Trophoblast cell (in vitro differentiated cells and primary cell): ENCODE data around the gene UBXN6.

ENCODE experiments used
- DNase-seq, 2 donors: peaks; one replicate each; pipeline ENCODE4 v3.0.0-alpha.2; 2016
- H2AFZ ChIP-seq: 2 replicates; pipeline ENCODE4 v1.6.1; 2013; ENCODE audit warnings: low read length, moderate library complexity, mild to moderate bottlenecking; ENCODE audit not compliant: insufficient read depth, poor library complexity
- H2AK5ac ChIP-seq: 2 replicates; pipeline ENCODE4 v1.6.1; 2013; ENCODE audit warnings: mild to moderate bottlenecking, low read length
- H2BK120ac ChIP-seq: 2 replicates; pipeline ENCODE4 v1.6.1; 2013; ENCODE audit warnings: low read length, mild to moderate bottlenecking, moderate library complexity; ENCODE audit not compliant: insufficient read depth, poor library complexity
- H2BK12ac ChIP-seq: 2 replicates; pipeline ENCODE4 v1.6.1; 2013; ENCODE audit warnings: mild to moderate bottlenecking, low read length, moderate library complexity
- H2BK5ac ChIP-seq: 2 replicates; pipeline ENCODE4 v1.6.1; 2013; ENCODE audit warnings: low read length, low read depth, moderate library complexity, mild to moderate bottlenecking; ENCODE audit not compliant: poor library complexity
- H3K14ac ChIP-seq: 2 replicates; pipeline ENCODE4 v1.6.1; 2013; ENCODE audit warnings: mild to moderate bottlenecking, low read length
- H3K18ac ChIP-seq: 2 replicates; pipeline ENCODE4 v1.6.1; 2013; ENCODE audit warnings: mild to moderate bottlenecking, low read length
- H3K23ac ChIP-seq: 2 replicates; pipeline ENCODE4 v1.6.1; 2013; ENCODE audit warnings: low read length
- H3K27ac ChIP-seq: 2 replicates; pipeline ENCODE4 v1.5.1; 2013; ENCODE audit warnings: low read depth, mild to moderate bottlenecking, inconsistent platforms, low read length, moderate library complexity
- H3K27me3 ChIP-seq: 2 replicates; pipeline ENCODE4 v1.6.1; 2013; ENCODE audit warnings: inconsistent platforms, mild to moderate bottlenecking, low read length, moderate library complexity; ENCODE audit not compliant: insufficient read depth
- H3K36me3 ChIP-seq, 2 experiments: 1 replicate in 1 of 2; 2 replicates in 1 of 2; pipeline ENCODE4 v1.6.1; 2013; ENCODE audit warnings: low read length in 2 of 2, mild to moderate bottlenecking in 2 of 2, moderate library complexity in 1 of 2; ENCODE audit not compliant: insufficient read depth in 2 of 2, control insufficient read depth in 1 of 2
- H3K4ac ChIP-seq: 2 replicates; pipeline ENCODE4 v1.6.1; 2013; ENCODE audit warnings: low read depth, mild to moderate bottlenecking, low read length, moderate library complexity
- H3K4me1 ChIP-seq, 2 experiments: 1 replicate in 1 of 2; 2 replicates in 1 of 2; pipeline ENCODE4 v1.6.1; 2013; ENCODE audit warnings: low read length in 2 of 2, mild to moderate bottlenecking in 2 of 2, moderate library complexity in 1 of 2; ENCODE audit not compliant: insufficient read depth in 2 of 2, control insufficient read depth in 1 of 2
- H3K4me2 ChIP-seq: 2 replicates; pipeline ENCODE4 v1.6.1; 2013; ENCODE audit warnings: inconsistent platforms, mild to moderate bottlenecking, low read length, moderate library complexity
- H3K4me3 ChIP-seq: 2 replicates; pipeline ENCODE4 v1.5.1; 2013; ENCODE audit warnings: mild to moderate bottlenecking, low read depth, low read length, inconsistent platforms
- H3K79me1 ChIP-seq: one replicate; pipeline ENCODE4 v1.6.1; 2013; ENCODE audit warnings: low read length
- H3K79me2 ChIP-seq: 2 replicates; pipeline ENCODE4 v1.6.1; 2013; ENCODE audit warnings: low read length, mild to moderate bottlenecking; ENCODE audit not compliant: control insufficient read depth, insufficient read depth, poor library complexity
- H3K9ac ChIP-seq: 2 replicates; pipeline ENCODE4 v1.6.1; 2013; ENCODE audit warnings: mild to moderate bottlenecking, low read length
- H3K9me3 ChIP-seq: 2 replicates; pipeline ENCODE4 v1.6.1; 2013; ENCODE audit warnings: low read depth, mild to moderate bottlenecking, control low read depth, inconsistent platforms, low read length; ENCODE audit not compliant: insufficient read depth
- H4K12ac ChIP-seq: 2 replicates; pipeline ENCODE4 v1.6.1; 2013; ENCODE audit warnings: low read depth, mild to moderate bottlenecking, low read length, moderate library complexity
- H4K8ac ChIP-seq: 2 replicates; pipeline ENCODE4 v1.6.1; 2013; ENCODE audit warnings: low read depth, mild to moderate bottlenecking, low read length, moderate library complexity
- H4K91ac ChIP-seq: one replicate; pipeline ENCODE4 v1.6.1; 2013; ENCODE audit warnings: low read depth, mild to moderate bottlenecking, low read length, moderate library complexity
- WGBS: extraction: QIAGEN DNeasy Blood & Tissue Kit; methylation state at CpG from one replicate; pipeline ENCODE4 v1.1.7; 2013; ENCODE audit warnings: missing lambda C conversion rate; ENCODE audit not compliant: insufficient read length, insufficient coverage; ENCODE audit errors: extremely low coverage; 5-methylcytosine and 5-hydroxymethylcytosine counted together

The UBXN6 gene

GRCh38 chr19:4443966-4444764, 13.4 kb downstream of the UBXN6 start:
- Histone ChIP-seq H3K4me2 (no peak overlapping the region), H3K9ac (no peak overlapping the region), H2BK120ac (no peak overlapping the region), H3K4me1 (no peaks in the 10 kb centered on the region), H3K27ac (no peak overlapping the region), H3K36me3 (peaks cover 83 to 85% of the 10 kb centered on the region in 2 experiments), H3K23ac (no peak overlapping the region), H3K79me2 (no peaks in the 10 kb centered on the region), H2AFZ (no peak overlapping the region), H2AK5ac (no peak overlapping the region), H3K27me3 (no peaks in the 10 kb centered on the region), H3K4ac (no peak overlapping the region), H3K9me3 (peaks cover 3% of the 10 kb centered on the region), H3K79me1 (no peaks in the 10 kb centered on the region), H3K18ac (no peak overlapping the region), H2BK5ac (no peak overlapping the region), H4K8ac (no peak overlapping the region), H4K91ac (no peak overlapping the region), H3K4me3 (no peak overlapping the region), H4K12ac (no peak overlapping the region), H3K14ac (no peak overlapping the region), H2BK12ac (no peak overlapping the region)
- no peak for DNase-seq
- no CpG with 5 or more reads among the region's 20 CpGs for WGBS

GRCh38 chr19:4443188-4443587, 14.4 kb downstream of the UBXN6 start:
- H3K27me3 ChIP-seq = no peaks in the 10 kb centered on the region
- no peak overlapping the region for H2AFZ ChIP-seq
- H3K4ac ChIP-seq = no peak overlapping the region
- no peak overlapping the region for H2BK5ac ChIP-seq
- no peak overlapping the region for H3K14ac ChIP-seq
- H3K23ac ChIP-seq = no peak overlapping the region
- H3K9ac ChIP-seq = no peak overlapping the region
- H3K18ac ChIP-seq = no peak overlapping the region
- no peak overlapping the region for H3K4me2 ChIP-seq
- no peak overlapping the region for H2BK120ac ChIP-seq
- H3K79me2 ChIP-seq = no peaks in the 10 kb centered on the region
- no peak for DNase-seq
- peaks cover 78% of the 10 kb centered on the region in 2 experiments for H3K36me3 ChIP-seq
- no peak overlapping the region for H2BK12ac ChIP-seq
- no peak overlapping the region for H4K12ac ChIP-seq
- H3K79me1 ChIP-seq = no peaks in the 10 kb centered on the region
- no peak overlapping the region for H3K27ac ChIP-seq
- no CpG with 5 or more reads among the region's 15 CpGs for WGBS
- H3K4me1 ChIP-seq = no peaks in the 10 kb centered on the region
- H4K91ac ChIP-seq = no peak overlapping the region
- H3K9me3 ChIP-seq = peaks cover 3% of the 10 kb centered on the region
- H4K8ac ChIP-seq = no peak overlapping the region
- no peak overlapping the region for H3K4me3 ChIP-seq
- H2AK5ac ChIP-seq = no peak overlapping the region

- no peak for DNase-seq
- Histone ChIP-seq H3K4ac (no peak overlapping the region), H3K18ac (no peak overlapping the region), H3K9ac (no peak overlapping the region), H2AFZ (no peak overlapping the region), H4K91ac (no peak overlapping the region), H4K8ac (no peak overlapping the region), H3K23ac (no peak overlapping the region), H3K36me3 (peaks cover 74% of the 10 kb centered on the region in 2 experiments), H3K27ac (no peak overlapping the region), H3K9me3 (peaks cover 3% of the 10 kb centered on the region), H3K79me2 (no peaks in the 10 kb centered on the region), H3K27me3 (no peaks in the 10 kb centered on the region), H2AK5ac (no peak overlapping the region), H4K12ac (no peak overlapping the region), H2BK120ac (no peak overlapping the region), H3K79me1 (no peaks in the 10 kb centered on the region), H2BK12ac (no peak overlapping the region), H2BK5ac (no peak overlapping the region), H3K14ac (no peak overlapping the region), H3K4me3 (no peak overlapping the region), H3K4me1 (no peaks in the 10 kb centered on the region), H3K4me2 (no peak overlapping the region)
- WGBS = no CpG with 5 or more reads among the region's 10 CpGs
Measured at GRCh38 chr19:4442819-4443146, 14.8 kb downstream of the UBXN6 start.

- H3K18ac ChIP-seq = no peak overlapping the region
- H3K27ac ChIP-seq = no peak overlapping the region
- H3K4me3 ChIP-seq = no peak overlapping the region
- H3K9me3 ChIP-seq = peaks cover 3% of the 10 kb centered on the region
- no peak overlapping the region for H3K4me2 ChIP-seq
- H4K12ac ChIP-seq = no peak overlapping the region
- H3K4ac ChIP-seq = no peak overlapping the region
- H4K8ac ChIP-seq = no peak overlapping the region
- no peak overlapping the region for H3K9ac ChIP-seq
- no peaks in the 10 kb centered on the region for H3K79me1 ChIP-seq
- no peak overlapping the region for H2BK5ac ChIP-seq
- H2AK5ac ChIP-seq = no peak overlapping the region
- no peaks in the 10 kb centered on the region for H3K79me2 ChIP-seq
- no peak overlapping the region for H2BK12ac ChIP-seq
- no peak for DNase-seq
- no peaks in the 10 kb centered on the region for H3K27me3 ChIP-seq
- H3K14ac ChIP-seq = no peak overlapping the region
- WGBS = no CpG with 5 or more reads among the region's 22 CpGs
- no peaks in the 10 kb centered on the region for H3K4me1 ChIP-seq
- no peak overlapping the region for H3K23ac ChIP-seq
- H4K91ac ChIP-seq = no peak overlapping the region
- H2AFZ ChIP-seq = no peak overlapping the region
- peaks cover 70% of the 10 kb centered on the region in 2 experiments for H3K36me3 ChIP-seq
- no peak overlapping the region for H2BK120ac ChIP-seq
Measured at GRCh38 chr19:4441994-4442818, 15.4 kb downstream of the UBXN6 start.
